GM19035 (cell line): Measurements from ENCODE around the gene OAF.
A peak's percentile ranks its signal among the peaks of the same experiment; 100 is the strongest.
"Not testable (repeated sequence)": the region's sequence is repeated elsewhere in the genome, so short reads cannot be mapped to it uniquely, and the experiment has no call there.

ENCODE experiments used
- ATAC-seq: cut with Tn5 transposase; IDR thresholded peaks from one replicate; pipeline ENCODE4 v1.9.1; 2021; ENCODE audit not compliant: unreplicated experiment

OAF gene

GRCh38 chr11:120240866-120241265 is 30.0 kb downstream of the OAF start:
- ATAC-seq = no peak

DNA sequence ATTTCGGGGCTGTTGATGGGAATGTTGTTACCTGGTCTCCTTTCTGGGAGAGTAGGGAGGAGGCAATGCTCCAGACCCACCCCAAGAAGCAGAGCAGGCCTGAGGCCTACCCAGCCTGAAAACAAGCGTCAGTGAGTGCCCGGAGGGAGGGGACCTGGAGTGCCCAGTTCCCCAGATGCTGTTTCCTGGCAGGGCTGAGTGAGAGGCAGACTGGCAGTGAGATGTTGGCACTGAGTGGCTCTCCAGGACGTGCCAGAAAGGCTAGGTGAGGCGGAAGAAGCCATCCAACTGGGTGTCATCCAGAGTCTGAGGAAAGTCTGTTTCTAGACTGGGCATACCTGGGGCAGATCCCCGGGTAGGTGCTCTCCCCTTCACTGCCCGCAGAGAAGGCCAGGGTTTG is 30.4 kb downstream of the OAF start:
- ATAC-seq = no peak

- no peak for ATAC-seq
These were observed 32.4 kb downstream of the OAF start for GRCh38 chr11:120243221-120243620.

- no peak for ATAC-seq
These were observed 33.9 kb downstream of the OAF start for GRCh38 chr11:120244476-120245365.

DNA sequence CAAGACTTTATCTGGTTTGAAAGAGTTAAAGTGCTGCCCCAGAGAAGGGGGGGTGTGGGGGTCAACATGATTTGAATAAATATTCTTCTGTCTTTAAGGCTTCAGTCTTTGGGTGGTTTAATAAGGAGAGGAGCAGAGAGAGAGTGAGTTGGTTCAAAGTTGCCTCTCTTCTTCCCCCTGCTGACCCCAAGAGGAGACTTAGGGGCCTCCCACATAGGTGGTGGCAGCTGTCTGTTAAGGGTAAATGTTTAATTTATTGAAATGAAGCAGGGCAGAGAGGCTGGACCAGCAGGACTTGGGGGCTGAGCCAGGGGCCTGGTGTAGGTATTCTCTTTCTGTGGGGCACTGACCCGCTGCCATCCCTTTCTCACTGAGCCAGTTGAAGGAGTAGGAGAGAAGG is 34.6 kb downstream of the OAF start:
- no peak for ATAC-seq

DNA sequence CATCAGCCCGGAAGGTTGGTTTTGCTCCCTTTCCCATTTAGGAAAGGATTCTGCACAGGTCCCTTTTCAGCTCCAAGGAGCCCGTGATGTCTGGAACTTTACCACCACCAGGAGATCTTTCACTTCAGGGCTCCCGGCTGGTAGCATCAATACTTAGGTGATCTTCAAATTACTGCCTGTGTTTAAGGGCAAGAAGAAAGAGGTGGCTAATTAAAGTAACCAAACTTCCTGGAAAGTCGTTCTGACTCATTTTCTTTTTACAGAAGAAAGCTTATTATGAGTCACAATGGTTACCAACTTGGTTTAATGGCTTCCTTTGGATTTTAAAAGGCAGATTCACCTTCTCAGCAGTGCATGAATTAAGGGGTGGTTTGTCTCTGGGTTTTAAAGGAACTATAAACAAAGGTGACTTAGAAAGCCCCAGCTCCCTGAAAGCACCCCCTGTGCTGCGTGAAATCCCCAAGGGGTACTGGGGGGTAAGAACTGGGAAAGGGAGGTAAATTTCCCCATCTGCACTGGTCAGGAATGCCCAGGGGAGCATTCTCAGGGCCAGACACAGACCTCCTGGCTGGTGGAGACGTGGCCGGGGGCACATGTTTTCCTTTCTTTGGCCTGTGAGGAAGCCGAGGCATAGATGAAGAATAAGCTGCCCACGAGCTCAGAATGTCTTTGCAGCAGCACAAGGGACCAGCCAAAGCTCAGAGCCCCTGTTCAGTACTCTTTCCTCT is 37.9 kb downstream of the OAF start:
- peak; percentile 77 for ATAC-seq

- ATAC-seq = peak; percentile 10
These were observed 38.7 kb downstream of the OAF start for GRCh38 chr11:120249279-120250262.

- not testable (repeated sequence) for ATAC-seq
These were observed 42.5 kb downstream of the OAF start for GRCh38 chr11:120253377-120253776.

- ATAC-seq = peak; percentile 75
These were observed 44.1 kb downstream of the OAF start for GRCh38 chr11:120254788-120255518.

GRCh38 chr11:120255519-120255866 is 44.7 kb downstream of the OAF start:
- ATAC-seq = no peak

DNA sequence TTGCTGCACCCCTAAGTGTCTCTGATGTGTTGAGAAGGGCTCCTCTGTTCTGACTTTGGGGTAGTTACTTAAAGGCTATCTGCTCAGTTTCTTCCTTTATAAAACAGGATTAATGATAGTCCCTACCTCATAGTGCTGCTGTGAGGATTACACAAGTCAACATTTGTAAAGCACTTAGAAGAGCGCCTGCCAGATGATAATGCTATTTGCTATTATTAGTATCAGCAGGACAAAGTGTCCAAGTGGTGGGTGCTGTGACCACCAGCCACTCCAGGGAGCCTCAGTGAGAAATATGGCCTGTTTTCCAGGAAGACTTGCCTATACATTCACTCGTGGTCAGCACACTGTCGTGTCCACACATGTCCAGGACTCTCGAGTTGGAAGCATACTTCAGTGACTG is 45.3 kb downstream of the OAF start:
- ATAC-seq = no peak

- ATAC-seq = no peak
These were observed 45.9 kb downstream of the OAF start for GRCh38 chr11:120256779-120257178.

GRCh38 chr11:120257346-120257745 is 46.5 kb downstream of the OAF start:
- no peak for ATAC-seq

DNA sequence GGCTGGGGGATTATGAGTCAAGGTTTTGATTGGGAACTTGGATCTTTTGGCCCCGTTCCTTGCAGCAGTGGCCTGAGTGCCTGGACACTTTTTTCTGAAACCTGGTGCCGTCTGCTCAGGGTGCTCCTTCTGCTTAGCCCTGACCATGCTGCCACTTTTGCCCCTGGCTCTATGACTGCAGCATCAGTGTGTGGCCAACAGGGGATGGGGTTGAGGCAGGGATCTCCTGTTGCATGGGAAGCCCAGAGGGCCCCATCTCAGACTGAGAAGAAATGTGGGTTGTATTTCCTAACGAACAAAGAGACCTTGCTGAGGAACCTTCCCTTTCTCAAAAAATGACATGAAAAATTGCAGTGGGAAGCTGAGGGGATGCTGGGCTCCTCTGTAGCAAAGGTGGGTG is 47.8 kb downstream of the OAF start:
- no peak for ATAC-seq

DNA sequence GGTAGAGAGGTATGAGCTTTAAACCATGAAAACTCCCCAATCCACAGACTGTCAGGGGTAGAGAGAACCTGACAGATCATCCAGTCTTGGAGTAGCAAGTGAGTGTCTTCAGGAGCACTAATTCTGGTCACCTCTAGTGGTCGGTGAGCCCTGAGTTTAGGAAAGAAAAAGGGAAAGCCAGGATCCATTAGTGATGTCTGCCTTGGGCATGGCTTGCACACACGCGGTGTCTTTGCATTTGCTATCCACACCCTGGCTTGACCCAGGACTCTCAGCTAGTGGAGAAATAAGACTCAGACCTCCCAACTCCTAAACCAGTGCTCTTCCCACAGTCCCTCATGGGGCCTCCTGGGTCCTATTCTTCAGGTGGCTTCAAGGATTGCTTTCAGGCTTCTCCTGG is 48.4 kb downstream of the OAF start:
- no peak for ATAC-seq

DNA sequence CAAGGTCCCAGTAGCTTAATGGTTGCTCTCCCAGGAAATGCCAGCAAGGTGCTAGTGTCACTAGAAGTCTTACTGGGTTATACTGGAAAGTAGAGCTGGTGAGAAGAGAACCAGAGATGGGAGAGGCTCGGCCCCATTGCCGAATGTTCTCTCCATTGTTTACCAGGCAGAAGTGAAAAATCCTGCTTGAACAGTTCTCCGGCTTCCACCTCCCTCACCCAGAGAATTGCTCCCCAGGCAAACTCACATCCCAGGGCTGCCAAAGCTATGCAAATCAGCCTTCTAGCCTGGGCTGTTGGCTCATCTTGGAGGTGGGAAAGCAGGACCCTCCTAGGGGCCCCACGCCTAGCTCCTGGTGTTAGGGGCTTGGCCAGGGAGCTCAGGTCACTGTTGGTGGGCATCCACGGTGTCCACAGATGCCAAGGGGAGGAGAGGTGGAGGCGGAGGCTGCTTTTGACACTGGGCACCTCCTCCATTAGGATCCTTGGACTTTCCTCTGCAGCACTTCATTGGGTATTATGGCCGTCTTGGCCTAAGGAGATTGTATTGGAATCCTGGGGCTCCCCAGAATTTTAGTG is 49.2 kb downstream of the OAF start:
- ATAC-seq = no peak

GRCh38 chr11:120260616-120261015 is 49.8 kb downstream of the OAF start:
- no peak for ATAC-seq

- no peak for ATAC-seq
These were observed 50.5 kb downstream of the OAF start for GRCh38 chr11:120261321-120261720.

GRCh38 chr11:120261931-120262330 is 51.1 kb downstream of the OAF start:
- no peak for ATAC-seq

DNA sequence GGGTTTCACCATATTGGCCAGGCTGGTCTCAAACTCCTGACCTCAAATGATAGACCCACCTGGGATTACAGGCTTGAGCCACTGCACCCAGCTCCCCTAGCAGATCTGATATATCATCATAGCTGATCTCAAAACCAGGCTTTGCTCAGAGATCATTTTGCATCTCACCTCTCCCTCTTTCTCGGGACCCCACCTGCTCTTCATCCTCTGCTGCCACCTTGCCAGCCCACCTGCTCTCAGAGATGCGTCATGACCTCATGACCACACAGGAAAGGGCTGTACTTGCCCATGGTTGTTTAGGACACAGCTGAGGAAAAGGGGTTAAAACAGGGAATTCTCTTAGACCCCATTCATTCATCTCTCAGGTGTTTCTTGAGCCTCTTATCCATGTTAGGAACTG is 56.5 kb downstream of the OAF start:
- no peak for ATAC-seq
